GM21529 (cell line): Measurements from ENCODE around the gene CNDP2.

Experiments
- ATAC-seq: cut with Tn5 transposase; IDR thresholded peaks from one replicate; pipeline ENCODE4 v1.9.1; 2021; ENCODE audit not compliant: unreplicated experiment

Gene CNDP2

GRCh38 chr18:74472312-74472711 is 23.9 kb upstream of the CNDP2 start:
- ATAC-seq: no peak

- ATAC-seq: no peak
Measured at GRCh38 chr18:74473976-74474640, 22.1 kb upstream of the CNDP2 start.

DNA sequence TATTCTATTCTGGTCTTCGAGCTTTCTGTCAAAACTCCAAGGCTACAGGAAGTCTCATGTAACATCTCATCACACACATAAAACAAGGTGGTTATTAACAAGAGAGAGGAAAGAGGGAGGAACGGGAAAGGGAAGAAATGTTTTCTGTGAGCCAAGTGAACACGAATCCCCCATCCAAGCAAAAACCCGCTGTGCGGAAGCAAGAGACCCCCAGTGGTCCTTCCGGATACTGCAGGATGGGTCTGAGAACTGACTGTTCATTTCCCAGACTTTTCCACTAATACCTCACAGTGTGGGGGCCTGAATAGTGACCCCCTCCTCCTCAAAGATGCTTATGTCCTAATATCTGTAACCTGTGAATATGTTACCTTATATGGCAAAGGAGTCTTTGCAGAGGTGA is 20.0 kb upstream of the CNDP2 start:
- no peak for ATAC-seq

GRCh38 chr18:74477771-74478170 is 18.4 kb upstream of the CNDP2 start:
- ATAC-seq: no peak

DNA sequence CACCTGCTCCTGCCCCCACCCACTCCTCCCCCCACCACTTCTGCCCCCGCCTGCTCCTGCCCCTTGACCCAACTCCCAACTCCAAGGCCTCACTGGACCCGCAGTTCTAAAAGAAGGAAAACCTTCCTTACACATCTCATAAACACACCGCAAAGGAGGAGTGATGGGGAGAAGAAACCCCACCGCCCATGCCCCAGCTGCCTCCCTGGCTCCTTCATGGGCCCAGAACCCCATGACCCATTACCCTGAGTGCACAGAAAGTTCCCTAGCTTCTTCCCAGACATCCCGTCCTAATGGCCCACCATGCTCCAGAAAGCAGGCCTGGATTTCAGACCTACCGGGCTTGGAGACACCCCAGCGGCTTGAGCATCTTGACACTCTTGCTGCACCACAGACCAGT is 17.8 kb upstream of the CNDP2 start:
- ATAC-seq: no peak

GRCh38 chr18:74478880-74479279 is 17.3 kb upstream of the CNDP2 start:
- ATAC-seq: no peak

GRCh38 chr18:74479486-74480148 is 16.5 kb upstream of the CNDP2 start:
- no peak for ATAC-seq

GRCh38 chr18:74480149-74480651 is 16.0 kb upstream of the CNDP2 start:
- no peak for ATAC-seq

DNA sequence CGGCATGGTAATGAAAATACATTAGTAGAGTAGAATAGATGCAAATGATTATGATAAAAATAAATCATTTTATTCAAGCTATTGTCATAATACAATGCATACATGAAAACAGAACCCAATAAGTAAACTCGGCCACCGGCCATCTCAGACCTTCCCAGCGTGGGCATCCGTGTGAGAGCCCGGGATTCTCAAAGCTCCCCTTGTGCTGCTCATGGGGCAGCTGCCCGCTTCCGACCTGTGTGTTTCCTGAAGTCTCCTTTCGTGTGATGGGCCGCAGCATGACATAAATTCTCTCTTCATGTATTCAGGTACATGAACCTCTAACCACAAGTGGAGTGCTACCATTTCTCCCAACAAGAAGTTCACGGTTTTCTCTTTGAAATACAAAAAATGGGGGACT is 13.5 kb upstream of the CNDP2 start:
- no peak for ATAC-seq

DNA sequence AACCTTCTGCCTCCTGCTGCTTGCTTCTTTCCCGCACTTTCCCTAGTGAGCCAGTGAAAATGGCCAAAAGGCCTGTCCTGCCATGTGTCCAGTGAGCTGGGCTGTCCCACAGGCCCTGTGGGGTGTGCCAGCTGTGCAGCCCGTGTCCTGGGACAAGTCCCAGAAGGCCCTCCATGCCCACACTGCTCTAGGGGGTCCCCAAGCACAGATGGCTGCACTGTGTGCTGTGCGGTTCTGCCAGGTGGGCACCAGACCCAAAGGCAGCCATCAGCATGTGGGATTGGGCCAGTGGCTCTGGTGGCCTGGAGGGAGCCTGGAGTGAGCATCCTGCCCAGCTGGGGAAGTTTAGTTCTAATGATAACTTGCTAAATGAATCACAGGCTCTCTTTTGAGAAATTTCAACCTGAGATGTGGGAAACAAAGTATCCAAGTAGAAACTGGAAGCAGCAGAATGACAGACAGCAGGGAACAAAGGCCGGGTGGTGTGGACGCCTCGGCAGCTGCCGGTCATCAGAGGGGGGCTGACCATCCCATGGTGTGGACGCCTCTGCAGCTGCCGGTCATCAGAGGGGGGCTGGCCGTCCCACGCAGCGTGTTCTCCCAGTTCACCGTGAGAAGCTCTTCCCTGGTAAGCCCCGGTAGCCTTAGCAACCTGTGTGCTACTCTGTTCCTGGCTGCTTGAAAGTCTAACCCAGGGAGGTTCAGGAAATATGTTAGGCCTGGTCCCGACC is 9.9 kb upstream of the CNDP2 start:
- ATAC-seq: no peak

DNA sequence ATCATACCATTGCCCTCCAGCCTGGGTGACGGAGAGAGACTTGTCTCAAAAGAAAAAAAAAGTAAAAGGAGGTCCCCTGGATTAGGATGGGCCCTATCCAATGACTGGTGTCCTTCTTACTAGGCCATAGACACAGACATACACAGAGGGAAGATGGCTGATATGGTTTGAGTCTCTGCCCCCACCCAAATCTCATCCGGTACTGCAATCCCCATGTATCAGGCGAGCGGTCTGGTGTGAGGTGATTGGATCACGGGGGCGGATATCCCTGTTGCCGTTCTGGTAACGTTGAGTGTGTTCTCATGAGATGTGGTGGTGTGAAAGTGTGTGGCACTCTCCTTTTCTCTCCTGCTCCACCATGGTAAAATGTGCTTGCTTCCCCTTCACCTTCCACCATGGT is 7.8 kb upstream of the CNDP2 start:
- ATAC-seq: no peak

DNA sequence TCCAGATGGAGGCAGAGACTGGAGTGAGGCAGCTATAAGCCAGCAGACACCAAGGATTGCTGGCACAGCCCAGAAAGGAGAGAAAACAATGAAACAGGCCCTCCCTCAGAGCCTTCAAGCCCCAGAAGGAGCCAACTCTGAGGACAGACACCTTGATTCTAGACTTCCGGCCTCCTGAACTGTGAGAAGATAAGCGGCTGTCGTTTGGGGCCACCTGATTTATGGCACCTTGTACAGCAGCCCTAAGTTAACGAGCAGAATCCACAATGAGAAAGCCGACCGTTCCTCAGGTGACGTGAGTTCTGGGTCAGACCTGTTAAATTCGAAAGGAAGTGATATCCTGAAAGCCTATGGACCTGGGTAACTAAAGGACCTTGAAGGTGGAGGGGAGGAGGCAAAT is 7.3 kb upstream of the CNDP2 start:
- no peak for ATAC-seq

DNA sequence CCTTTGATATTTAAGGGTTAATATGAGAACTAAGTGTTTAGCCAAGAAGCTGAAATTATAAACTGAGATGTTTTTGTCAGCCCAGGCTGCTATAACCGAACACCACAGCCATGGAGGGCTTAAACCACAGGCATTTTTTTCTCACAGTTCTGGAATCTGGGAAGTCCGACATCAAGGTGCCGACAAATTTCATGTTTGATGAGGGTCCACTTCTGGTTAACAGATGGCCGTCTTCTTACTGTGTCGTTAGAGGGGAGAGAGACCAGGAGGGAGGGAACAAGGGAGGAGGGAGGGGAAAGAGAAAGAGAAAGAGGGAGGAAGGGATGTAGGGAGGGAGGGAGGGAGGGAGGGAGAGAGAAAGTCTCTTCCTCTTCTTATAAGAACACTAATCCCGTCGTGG is 6.5 kb upstream of the CNDP2 start:
- ATAC-seq: no peak

GRCh38 chr18:74492259-74492658 is 3.9 kb upstream of the CNDP2 start:
- no peak for ATAC-seq

GRCh38 chr18:74493689-74494088 is 2.5 kb upstream of the CNDP2 start:
- ATAC-seq: no peak

GRCh38 chr18:74494514-74494913 is 1.6 kb upstream of the CNDP2 start:
- ATAC-seq: no peak

DNA sequence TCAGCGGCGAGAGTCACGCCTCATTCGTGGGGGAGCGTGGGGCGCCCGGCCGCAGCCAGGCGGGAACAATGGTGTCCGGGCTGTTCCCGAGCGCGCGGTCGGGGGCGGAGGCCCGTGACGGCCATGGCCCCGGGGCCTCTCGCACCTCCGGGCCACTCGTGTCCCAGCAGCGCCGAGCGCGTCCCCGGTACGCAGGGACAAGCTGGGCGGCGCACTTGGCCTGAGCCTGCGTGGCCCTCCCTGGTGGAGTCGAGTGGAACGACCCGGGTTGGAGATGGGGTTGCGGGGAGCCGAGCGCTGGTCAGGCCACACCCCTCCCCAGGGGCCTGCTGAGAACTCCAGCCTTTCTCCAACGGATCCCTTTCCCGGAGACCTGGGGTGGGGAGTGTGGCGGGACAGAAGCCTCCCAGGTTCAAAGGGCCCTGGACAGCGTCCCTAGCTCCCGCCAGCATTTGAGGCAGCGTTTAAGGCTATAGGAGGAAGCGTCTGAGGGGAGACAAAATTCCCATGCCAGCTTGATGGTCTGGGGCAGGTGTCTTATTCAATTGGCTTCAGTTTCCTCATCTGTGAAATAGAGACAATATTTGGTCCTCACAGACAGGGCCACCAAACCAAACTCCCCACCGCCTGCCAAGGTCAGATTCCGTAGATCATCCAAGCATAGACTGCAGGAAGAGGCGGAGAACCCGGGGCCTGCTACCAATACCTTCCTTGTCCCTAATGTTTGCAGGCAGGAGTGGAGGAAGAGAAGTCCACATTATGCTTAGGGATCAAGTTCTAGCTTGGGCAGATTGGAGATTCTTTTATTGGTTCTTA is 553 bp downstream of the CNDP2 start:
- peak; percentile 29 for ATAC-seq

DNA sequence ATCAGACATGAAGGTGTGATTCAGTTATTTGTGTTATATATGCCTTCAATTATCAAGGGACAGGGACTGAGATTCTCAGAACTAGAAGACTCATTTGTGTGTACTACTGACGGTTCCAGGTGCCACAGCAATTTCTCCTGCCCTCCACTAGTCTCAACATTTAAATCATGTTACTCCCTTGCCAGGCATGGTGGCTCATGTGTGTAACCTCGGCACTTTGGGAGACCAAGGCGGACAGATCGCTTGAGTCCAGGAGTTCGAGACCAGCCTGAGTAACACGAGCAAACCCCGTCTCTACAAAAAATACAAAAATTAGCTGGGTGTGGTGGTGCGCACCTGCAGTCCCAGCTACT is 1.1 kb downstream of the CNDP2 start:
- ATAC-seq: no peak

DNA sequence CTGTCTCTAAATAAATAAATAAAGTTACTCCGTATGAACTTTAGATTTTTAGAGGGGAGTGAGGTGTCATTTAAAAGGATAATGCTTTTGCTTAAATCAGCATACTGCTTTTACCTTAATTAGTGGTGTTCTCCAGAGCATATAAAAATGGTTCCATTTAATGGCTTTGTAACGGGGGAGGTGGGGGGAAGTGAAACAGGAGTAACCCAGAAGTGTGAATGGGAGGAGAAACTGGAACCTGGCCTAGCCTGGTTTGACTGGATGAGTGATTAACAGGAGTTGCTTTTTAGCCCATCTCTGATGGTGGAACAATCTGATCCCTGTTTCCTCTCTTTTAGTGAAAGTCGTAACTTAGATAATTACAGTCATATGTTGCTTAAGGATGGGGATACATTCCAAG is 1.6 kb downstream of the CNDP2 start:
- no peak for ATAC-seq

DNA sequence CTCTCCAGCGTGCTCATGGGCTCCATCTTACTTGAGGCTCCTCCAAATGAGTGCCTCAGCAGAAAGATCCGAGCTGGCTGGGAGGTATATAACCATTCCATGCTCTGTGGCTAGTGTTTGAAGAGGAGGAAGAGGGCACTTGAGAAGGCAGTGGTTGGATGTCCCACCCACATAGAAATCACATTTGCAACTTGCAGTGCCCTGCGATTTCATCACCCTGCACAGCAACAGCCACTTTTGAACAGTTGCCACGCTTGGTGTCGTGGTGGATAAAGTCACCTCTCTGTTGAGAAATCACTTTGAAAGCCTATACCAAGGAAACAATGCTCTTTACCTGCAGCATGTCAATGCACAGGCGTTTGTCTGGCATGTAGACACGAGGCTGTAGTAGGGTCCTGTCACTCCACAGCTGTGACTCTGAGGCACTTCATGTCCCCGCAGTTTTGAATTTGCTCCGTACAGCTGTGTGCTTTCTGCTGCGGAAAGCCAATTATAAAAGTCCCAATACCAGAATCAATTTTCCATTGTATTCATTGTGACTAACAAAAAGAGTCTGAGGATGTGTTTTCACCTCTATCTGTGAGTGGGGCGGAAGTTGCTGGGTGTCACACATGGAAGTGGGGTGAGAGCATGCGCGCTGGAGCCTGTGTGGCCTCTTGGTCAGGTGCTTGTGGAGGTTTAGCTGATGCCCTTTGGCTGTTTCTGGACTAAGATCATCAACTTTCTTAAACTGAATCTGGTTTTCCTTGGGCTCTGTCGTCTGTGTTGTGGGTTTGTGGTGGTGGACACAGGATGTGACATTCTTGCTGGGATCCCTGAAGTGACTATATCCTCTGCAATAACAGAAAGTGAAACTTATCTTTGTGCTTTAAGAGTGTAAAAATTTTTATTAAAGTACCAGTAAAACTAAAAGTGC is 2.8 kb downstream of the CNDP2 start:
- peak; percentile 38 for ATAC-seq
